Tibial nerve (tissue), 4 donors: ENCODE results near the gene PRPF38B.

Source experiments
- EP300 ChIP-seq, 2 donors: sonication (generic); formaldehyde crosslinking; IDR thresholded peaks; one replicate each; pipeline ENCODE4 v1.6.1; 2017; ENCODE audit warnings: antibody characterized with exemption in 2 of 2, mild to moderate bottlenecking in 1 of 2
- POLR2A ChIP-seq, 2 donors: fragments of 450-650 bp; IDR thresholded peaks; one replicate each; pipeline ENCODE4 v1.6.1; 2017; ENCODE audit warnings: antibody characterized with exemption in 2 of 2, mild to moderate bottlenecking in 2 of 2, moderate library complexity in 2 of 2
- TF ChIP-seq, protein P1 (sequence below), 5 experiments: fragments of 200-600 bp in 3 of 5; fragments of 450-650 bp in 2 of 5; sonication (generic) in 3 of 5; IDR thresholded peaks; one replicate each; pipeline ENCODE4 v1.5.1; 2016 to 2019; ENCODE audit warnings: antibody characterized with exemption in 5 of 5, mild to moderate bottlenecking in 3 of 5, moderate library complexity in 2 of 5

DNA sequence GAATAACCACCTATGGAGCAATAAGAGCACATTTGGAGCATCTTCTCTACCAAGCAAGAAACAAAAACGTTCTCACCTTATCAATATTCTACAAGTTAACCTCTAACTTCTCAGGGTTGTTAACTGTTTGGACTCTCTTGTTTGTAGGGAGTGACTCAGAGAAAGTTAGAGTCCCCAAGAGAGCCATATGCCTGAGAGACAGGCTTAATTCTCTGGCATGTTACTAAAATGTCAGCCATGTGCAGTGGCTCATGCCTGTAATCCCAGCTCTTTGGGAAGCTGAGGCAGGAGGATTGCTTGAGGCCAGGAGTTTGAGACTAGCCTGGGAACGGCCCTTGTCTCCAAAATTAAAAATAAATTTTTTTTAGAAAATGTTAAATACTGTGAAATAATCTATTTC is 27.0 kb upstream of the PRPF38B start:
- TF ChIP-seq EP300 (IDR thresholded peaks at IDR 0.05) (no peak), POLR2A (IDR thresholded peaks at IDR 0.05) (no peak)
- TF ChIP-seq, protein P1, sequence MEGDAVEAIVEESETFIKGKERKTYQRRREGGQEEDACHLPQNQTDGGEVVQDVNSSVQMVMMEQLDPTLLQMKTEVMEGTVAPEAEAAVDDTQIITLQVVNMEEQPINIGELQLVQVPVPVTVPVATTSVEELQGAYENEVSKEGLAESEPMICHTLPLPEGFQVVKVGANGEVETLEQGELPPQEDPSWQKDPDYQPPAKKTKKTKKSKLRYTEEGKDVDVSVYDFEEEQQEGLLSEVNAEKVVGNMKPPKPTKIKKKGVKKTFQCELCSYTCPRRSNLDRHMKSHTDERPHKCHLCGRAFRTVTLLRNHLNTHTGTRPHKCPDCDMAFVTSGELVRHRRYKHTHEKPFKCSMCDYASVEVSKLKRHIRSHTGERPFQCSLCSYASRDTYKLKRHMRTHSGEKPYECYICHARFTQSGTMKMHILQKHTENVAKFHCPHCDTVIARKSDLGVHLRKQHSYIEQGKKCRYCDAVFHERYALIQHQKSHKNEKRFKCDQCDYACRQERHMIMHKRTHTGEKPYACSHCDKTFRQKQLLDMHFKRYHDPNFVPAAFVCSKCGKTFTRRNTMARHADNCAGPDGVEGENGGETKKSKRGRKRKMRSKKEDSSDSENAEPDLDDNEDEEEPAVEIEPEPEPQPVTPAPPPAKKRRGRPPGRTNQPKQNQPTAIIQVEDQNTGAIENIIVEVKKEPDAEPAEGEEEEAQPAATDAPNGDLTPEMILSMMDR (IDR thresholded peaks at IDR 0.05): no peak
